ENCODE results near the gene TMIGD2. TPM values are rescaled to one million over a fixed set of nuclear protein-coding genes. Genes with fewer than 3 reads are reported as not detected.

TMIGD2 gene
- total and polyA plus RNA-seq, 2 donors (not counting 1 experiment from before 2014, with no cell fraction given): not detected

DNA sequence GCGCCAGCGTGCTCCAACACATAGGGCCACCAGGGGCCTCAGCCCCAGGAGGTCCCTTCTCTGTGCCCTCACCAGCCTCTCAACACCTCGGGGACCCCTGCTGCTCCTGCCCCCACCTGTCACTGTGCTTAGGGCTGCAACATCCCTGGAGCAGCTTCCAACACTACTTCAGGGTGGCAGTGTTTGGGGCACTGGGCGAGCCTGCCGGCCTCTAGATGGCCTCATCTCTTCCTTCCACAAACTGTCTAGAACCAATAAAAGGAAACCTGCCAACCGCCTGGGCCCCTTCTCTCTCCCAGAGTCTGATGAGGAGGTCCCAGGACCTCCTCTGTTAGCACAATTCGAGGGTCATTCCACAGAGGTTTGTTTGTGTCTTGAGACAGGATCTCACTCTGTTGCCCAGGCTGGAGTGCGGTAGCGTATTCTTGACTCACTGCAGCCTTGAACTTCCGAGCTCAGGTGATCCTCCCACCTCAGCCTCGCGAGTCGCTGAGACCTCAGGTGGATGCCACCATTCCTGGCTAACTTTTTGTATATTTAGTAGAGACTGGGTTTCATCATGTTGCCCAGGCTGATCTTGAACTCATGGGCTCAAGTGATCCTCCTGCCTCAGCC, 33.3 kb downstream of the TMIGD2 start:
- Histone ChIP-seq H3K79me2 (ENCODE audit: control insufficient read depth, insufficient read depth, low read length) (no peaks in the 10 kb centered on the region), H3K9ac (ENCODE audit: insufficient read depth, low read length) (no peak overlapping the region), H3K4me2 (ENCODE audit: extremely low read depth, insufficient read depth, low read length) (no peak overlapping the region), H3K4me3 (replicated peaks in 1 of 4; ENCODE audit: control extremely low read depth in 1 of 4, insufficient read depth in 1 of 4, low read depth in 3 of 4, low read length in 4 of 4) (no peak overlapping the region), H3K4me1 (ENCODE audit: control insufficient read depth, extremely low read depth, insufficient read depth, low read length) (no peaks in the 10 kb centered on the region), H3K27ac (ENCODE audit: insufficient read depth, low read length) (no peak overlapping the region), H3K9me3 (ENCODE audit: control insufficient read depth, insufficient read depth, low read depth, low read length) (no peaks in the 10 kb centered on the region), H3K27me3 (ENCODE audit: control insufficient read depth, insufficient read depth, low read length) (no peaks in the 10 kb centered on the region), H2AFZ (ENCODE audit: low read length) (no peak overlapping the region), H3K36me3 (ENCODE audit: control insufficient read depth, insufficient read depth, low read length) (peaks cover 4% of the 10 kb centered on the region), H4K20me1 (ENCODE audit: control insufficient read depth, extremely low read depth, insufficient read depth, low read length) (no peaks in the 10 kb centered on the region)
- no peak for DNase-seq (ENCODE audit: low read depth in 2 of 2)
- no peak for TF ChIP-seq EZH2 (IDR thresholded peaks at IDR 0.05; ENCODE audit: low read length, missing control alignments)

- Histone ChIP-seq H3K9me3 (ENCODE audit: control insufficient read depth, insufficient read depth, low read depth, low read length) (no peaks in the 10 kb centered on the region), H3K4me1 (ENCODE audit: control insufficient read depth, extremely low read depth, insufficient read depth, low read length) (no peaks in the 10 kb centered on the region), H3K36me3 (ENCODE audit: control insufficient read depth, insufficient read depth, low read length) (peaks cover 4% of the 10 kb centered on the region), H4K20me1 (ENCODE audit: control insufficient read depth, extremely low read depth, insufficient read depth, low read length) (no peaks in the 10 kb centered on the region), H3K27ac (ENCODE audit: insufficient read depth, low read length) (no peak overlapping the region), H3K9ac (ENCODE audit: insufficient read depth, low read length) (no peak overlapping the region), H3K79me2 (ENCODE audit: control insufficient read depth, insufficient read depth, low read length) (no peaks in the 10 kb centered on the region), H3K4me3 (replicated peaks in 1 of 4; ENCODE audit: control extremely low read depth in 1 of 4, insufficient read depth in 1 of 4, low read depth in 3 of 4, low read length in 4 of 4) (no peak overlapping the region), H2AFZ (ENCODE audit: low read length) (no peak overlapping the region), H3K4me2 (ENCODE audit: extremely low read depth, insufficient read depth, low read length) (no peak overlapping the region), H3K27me3 (ENCODE audit: control insufficient read depth, insufficient read depth, low read length) (no peaks in the 10 kb centered on the region)
- DNase-seq (ENCODE audit: low read depth in 2 of 2): no peak
- TF ChIP-seq, protein P1, sequence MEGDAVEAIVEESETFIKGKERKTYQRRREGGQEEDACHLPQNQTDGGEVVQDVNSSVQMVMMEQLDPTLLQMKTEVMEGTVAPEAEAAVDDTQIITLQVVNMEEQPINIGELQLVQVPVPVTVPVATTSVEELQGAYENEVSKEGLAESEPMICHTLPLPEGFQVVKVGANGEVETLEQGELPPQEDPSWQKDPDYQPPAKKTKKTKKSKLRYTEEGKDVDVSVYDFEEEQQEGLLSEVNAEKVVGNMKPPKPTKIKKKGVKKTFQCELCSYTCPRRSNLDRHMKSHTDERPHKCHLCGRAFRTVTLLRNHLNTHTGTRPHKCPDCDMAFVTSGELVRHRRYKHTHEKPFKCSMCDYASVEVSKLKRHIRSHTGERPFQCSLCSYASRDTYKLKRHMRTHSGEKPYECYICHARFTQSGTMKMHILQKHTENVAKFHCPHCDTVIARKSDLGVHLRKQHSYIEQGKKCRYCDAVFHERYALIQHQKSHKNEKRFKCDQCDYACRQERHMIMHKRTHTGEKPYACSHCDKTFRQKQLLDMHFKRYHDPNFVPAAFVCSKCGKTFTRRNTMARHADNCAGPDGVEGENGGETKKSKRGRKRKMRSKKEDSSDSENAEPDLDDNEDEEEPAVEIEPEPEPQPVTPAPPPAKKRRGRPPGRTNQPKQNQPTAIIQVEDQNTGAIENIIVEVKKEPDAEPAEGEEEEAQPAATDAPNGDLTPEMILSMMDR (conservative IDR thresholded peaks at IDR 0.05 in 1 of 2, IDR thresholded peaks at IDR 0.05 in 1 of 2; ENCODE audit: low read depth in 1 of 2, low read length in 2 of 2): no peak
- no peak for TF ChIP-seq EZH2 (IDR thresholded peaks at IDR 0.05; ENCODE audit: low read length, missing control alignments)
Measured at GRCh38 chr19:4267901-4268815, 34.0 kb downstream of the TMIGD2 start.

GRCh38 chr19:4267101-4267900, 34.9 kb downstream of the TMIGD2 start:
- Histone ChIP-seq H3K9me3 (ENCODE audit: control insufficient read depth, insufficient read depth, low read depth, low read length) (no peaks in the 10 kb centered on the region), H3K27ac (ENCODE audit: insufficient read depth, low read length) (no peak overlapping the region), H3K27me3 (ENCODE audit: control insufficient read depth, insufficient read depth, low read length) (no peaks in the 10 kb centered on the region), H3K9ac (ENCODE audit: insufficient read depth, low read length) (no peak overlapping the region), H3K36me3 (ENCODE audit: control insufficient read depth, insufficient read depth, low read length) (peaks cover 4% of the 10 kb centered on the region), H3K4me2 (ENCODE audit: extremely low read depth, insufficient read depth, low read length) (no peak overlapping the region), H4K20me1 (ENCODE audit: control insufficient read depth, extremely low read depth, insufficient read depth, low read length) (no peaks in the 10 kb centered on the region), H2AFZ (ENCODE audit: low read length) (no peak overlapping the region), H3K4me1 (ENCODE audit: control insufficient read depth, extremely low read depth, insufficient read depth, low read length) (no peaks in the 10 kb centered on the region), H3K79me2 (ENCODE audit: control insufficient read depth, insufficient read depth, low read length) (no peaks in the 10 kb centered on the region), H3K4me3 (replicated peaks in 1 of 4; ENCODE audit: control extremely low read depth in 1 of 4, insufficient read depth in 1 of 4, low read depth in 3 of 4, low read length in 4 of 4) (no peak overlapping the region)
- TF ChIP-seq EZH2 (IDR thresholded peaks at IDR 0.05; ENCODE audit: low read length, missing control alignments): no peak
- TF ChIP-seq, protein P1 (conservative IDR thresholded peaks at IDR 0.05 in 1 of 2, IDR thresholded peaks at IDR 0.05 in 1 of 2; ENCODE audit: low read depth in 1 of 2, low read length in 2 of 2): peak; percentile 70 to 74
- peak; percentile 17 to 39 for DNase-seq (ENCODE audit: low read depth in 2 of 2)

Data from fibroblast of lung (primary cell).